NCI-H1694 treated with DMSO at 0.1 percent for 48 hours (cell line): ENCODE measurements around the gene PSMA8.
"Not testable (repeated sequence)": the region's sequence is repeated elsewhere in the genome, so short reads cannot be mapped to it uniquely, and the experiment has no call there.

Source experiments
- DNase-seq: peaks from one replicate; lab custom pipeline; 2025; lab: John Stamatoyannopoulos, UW

Gene PSMA8

GRCh38 chr18:26176134-26176533, 42.5 kb downstream of the PSMA8 start:
- no peak for DNase-seq

GRCh38 chr18:26181343-26181826, 47.7 kb downstream of the PSMA8 start:
- no peak for DNase-seq

- no peak for DNase-seq
These were observed 49.9 kb downstream of the PSMA8 start for GRCh38 chr18:26183395-26184112.

- DNase-seq, result no peak
These were observed 51.6 kb downstream of the PSMA8 start for GRCh38 chr18:26185267-26185666.

- DNase-seq, result no peak
These were observed 56.8 kb downstream of the PSMA8 start for GRCh38 chr18:26190506-26190905.

- no peak for DNase-seq
These were observed 58.6 kb downstream of the PSMA8 start for GRCh38 chr18:26192233-26192632.

- DNase-seq, result no peak
These were observed 62.9 kb downstream of the PSMA8 start for GRCh38 chr18:26196605-26197004.

- not testable (repeated sequence) for DNase-seq
These were observed 68.3 kb downstream of the PSMA8 start for GRCh38 chr18:26202001-26202400.

GRCh38 chr18:26205318-26205717, 71.6 kb downstream of the PSMA8 start:
- DNase-seq, result no peak

- no peak for DNase-seq
These were observed 72.8 kb downstream of the PSMA8 start for GRCh38 chr18:26206488-26206887.

- no peak for DNase-seq
These were observed 74.3 kb downstream of the PSMA8 start for GRCh38 chr18:26207937-26208336.

- DNase-seq, result no peak
These were observed 75.3 kb downstream of the PSMA8 start for GRCh38 chr18:26208977-26209376.

GRCh38 chr18:26210147-26210546, 76.5 kb downstream of the PSMA8 start:
- DNase-seq, result no peak

- no peak for DNase-seq
These were observed 81.7 kb downstream of the PSMA8 start for GRCh38 chr18:26215247-26215970.

- DNase-seq, result no peak
These were observed 91.5 kb downstream of the PSMA8 start for GRCh38 chr18:26225022-26225693.

GRCh38 chr18:26225915-26226228, 92.2 kb downstream of the PSMA8 start:
- no peak for DNase-seq

- peak; percentile 32 for DNase-seq
These were observed 92.8 kb downstream of the PSMA8 start, which contains the start of gene TAF4B for GRCh38 chr18:26226229-26227050. Gene TAF4B (plus strand): TSS chr18:26226445. CDS start chr18:26226934, 489 bp downstream.

- no peak for DNase-seq
These were observed 93.5 kb downstream of the PSMA8 start for GRCh38 chr18:26227051-26227670.

- no peak for DNase-seq
These were observed 95.0 kb downstream of the PSMA8 start for GRCh38 chr18:26228562-26229260.

GRCh38 chr18:26230497-26230896, 96.8 kb downstream of the PSMA8 start:
- no peak for DNase-seq

- no peak for DNase-seq
These were observed 99.5 kb downstream of the PSMA8 start for GRCh38 chr18:26233208-26233607.
